CD4-positive, alpha-beta T cell treated with Interferon alpha-2 for 1 hour (primary cell): Measurements from ENCODE around the gene SCN1B.
A peak's percentile ranks its signal among the peaks of the same experiment; 100 is the strongest.

Experiments
- DNase-seq, 2 donors: peaks; one replicate each; pipeline ENCODE4 v3.0.0-alpha.2; 2020 to 2022

Gene SCN1B

GRCh38 chr19:35077411-35078223 lies 47.3 kb downstream of the SCN1B start:
- DNase-seq = no peak

GRCh38 chr19:35079826-35080225 lies 49.6 kb downstream of the SCN1B start:
- DNase-seq = no peak

DNA sequence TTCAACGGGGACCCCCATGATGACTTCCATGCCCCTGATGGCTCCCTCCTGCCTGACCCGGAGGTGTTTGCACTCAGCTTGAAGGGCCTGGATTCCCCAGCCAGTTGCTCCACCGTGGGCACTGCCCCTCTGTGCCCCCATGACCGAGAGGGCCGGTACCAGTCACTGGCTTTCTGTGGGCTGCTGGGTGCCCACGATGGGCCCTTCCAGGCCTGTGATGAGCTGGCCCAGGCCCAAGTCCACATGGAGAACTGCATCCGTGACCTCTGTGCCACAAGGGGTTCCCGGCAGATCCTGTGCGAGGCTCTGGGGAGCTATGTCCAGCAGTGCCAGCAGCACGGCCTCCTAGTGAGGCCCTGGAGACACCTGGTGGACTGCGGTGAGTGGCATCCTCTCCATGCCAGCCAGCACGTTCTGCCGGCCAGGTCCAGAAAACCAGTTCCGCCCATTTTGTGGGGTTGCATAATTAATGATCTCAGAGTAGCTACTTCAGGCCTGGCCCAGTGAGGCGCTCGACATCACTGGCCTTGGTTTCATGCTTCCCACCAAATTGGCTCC lies 50.4 kb downstream of the SCN1B start:
- DNase-seq = no peak

- DNase-seq = no peak
Observed at GRCh38 chr19:35081201-35081600, 50.9 kb downstream of the SCN1B start.

GRCh38 chr19:35083691-35084508 lies 53.6 kb downstream of the SCN1B start:
- no peak for DNase-seq

- no peak for DNase-seq
Observed at GRCh38 chr19:35084509-35084762, 54.2 kb downstream of the SCN1B start.

DNA sequence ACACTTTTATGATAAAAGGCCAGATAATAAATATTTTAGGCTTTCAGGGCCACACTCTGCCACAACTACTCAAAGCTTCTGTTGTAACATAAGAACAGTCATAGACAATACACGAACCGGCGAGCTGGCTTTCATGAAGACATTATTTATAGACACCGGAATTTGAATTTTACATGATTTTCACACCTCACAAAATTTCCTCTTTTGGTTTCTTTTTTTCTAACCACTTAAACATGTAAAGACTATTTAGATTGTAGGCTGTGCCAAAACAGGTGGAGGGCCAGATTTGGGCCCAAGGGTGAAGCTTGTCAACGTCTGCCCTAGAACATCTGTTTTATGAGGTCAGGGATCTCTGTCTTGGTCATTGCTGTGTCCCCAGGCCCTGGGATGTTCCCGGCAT lies 55.7 kb downstream of the SCN1B start:
- peak in 1 of 2 donors; percentile 15 for DNase-seq

DNA sequence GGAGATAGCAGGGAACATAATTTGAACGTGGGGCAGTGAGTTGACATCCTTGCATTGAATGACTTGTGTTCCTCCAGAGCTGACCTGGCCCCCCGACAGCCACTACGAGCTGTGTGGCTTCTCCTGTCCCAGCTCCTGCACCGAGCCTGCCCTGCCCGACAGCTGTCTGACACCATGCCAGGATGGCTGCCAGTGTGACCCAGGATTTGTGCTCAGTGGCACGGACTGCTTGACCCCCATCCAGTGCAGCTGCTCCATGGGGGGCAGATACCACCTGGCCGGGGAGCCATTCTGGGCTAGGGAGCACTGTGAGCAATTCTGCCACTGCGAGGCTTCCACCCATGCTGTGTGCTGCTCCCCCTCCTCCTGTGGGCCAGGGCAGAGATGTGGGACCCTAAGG lies 56.2 kb downstream of the SCN1B start:
- DNase-seq = no peak

- DNase-seq = no peak
Observed at GRCh38 chr19:35087393-35087792, 57.1 kb downstream of the SCN1B start.

DNA sequence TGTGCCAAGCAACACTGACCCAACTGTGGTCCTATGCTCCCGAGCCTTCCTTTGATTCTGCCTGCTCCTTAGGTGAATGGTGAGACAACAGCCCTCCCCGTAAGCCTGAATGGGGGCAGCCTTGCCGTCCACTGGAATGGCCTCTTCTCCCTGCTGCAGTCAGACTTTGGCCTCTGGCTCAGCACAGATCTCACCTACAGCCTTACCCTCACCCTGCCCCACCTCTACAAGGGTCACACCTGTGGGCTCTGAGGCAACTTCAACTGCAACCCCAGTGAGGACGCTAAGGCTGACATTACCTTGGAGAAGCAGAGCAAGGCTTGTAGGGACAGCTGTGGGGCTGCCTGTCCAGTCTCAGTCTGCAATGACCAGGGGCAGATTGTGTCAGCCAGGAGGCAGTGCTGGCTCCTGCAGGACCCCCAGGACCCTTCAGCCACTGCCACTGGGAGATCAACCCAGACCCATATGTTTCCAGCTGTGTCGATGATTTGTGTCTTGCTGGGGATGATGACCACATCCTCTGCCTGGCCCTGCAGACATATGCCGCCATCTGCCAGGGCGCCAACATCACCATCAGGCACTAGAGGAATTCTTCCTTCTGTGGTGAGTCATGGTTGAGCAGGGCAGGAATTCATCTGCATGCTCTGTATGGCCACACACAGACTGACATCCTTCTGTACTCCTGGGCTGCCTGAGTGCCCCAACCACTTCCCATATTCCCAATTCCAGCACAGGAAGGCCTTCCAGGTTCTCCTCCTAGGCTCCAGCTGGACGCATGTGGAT lies 58.1 kb downstream of the SCN1B start:
- DNase-seq = no peak

DNA sequence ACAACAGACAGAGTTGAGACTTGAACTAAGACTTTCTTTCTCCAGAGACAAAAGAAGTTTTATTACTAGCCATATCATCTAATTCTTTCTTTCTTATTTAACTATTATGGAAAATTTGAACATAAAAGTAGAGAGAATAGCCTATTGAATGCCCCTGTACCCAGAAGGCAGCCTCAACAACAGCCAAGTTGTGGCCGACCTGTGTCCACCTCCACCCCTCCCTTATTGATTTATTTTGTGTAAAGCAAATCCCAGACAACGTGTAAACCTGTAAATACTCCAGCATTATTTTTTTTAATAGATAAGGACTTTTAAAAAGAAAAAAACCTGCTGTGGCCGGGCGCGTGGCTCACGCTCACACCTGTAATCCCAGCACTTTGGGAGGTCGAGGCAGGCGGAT lies 59.3 kb downstream of the SCN1B start:
- no peak for DNase-seq
